Activated CD4-positive, alpha-beta T cell treated with anti-CD3 and anti-CD28 coated beads for 4 hours (primary cell): ENCODE measurements around the gene MICU2.
"Not testable (repeated sequence)": the region's sequence is repeated elsewhere in the genome, so short reads cannot be mapped to it uniquely, and the experiment has no call there.

Experiments
- DNase-seq, 2 donors: peaks; one replicate each; pipeline ENCODE4 v3.0.0-alpha.2; 2020

Gene MICU2

DNA sequence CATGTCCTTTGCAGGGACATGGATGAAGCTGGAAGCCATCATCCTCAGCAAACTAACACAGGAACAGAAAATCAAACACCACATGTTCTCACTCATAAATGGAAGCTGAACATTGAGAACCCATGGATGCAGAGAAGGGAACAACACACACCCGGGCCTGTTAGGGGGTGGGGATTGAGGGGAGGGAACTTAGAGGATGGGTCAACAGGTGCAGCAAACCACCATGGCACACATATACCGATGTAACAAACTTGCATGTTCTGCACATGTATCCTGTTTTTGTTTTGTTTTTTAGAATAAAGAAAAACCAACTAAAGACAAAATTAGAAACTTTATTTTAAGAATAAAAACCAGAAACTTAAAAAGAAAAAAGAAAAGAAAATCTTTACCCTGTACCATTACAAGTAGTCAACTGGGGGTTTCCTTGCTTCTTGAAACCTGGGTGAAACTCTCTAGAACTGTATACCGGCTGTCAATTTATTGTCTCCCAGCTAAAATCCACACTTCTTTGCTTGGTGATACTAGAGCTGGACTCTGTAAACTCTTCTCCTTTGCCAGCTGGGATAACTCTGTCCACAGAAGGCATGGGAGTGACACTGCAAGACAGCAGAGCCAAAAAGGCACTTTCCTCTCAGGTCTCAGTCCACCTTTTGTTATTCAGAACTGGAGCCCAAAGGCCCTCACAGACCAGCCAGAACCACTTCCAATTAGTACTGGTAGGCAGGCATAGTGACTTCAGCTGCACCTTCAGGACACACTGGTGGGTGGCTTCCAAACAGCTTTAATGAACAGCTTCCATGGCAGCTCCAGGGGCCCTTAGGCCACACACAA, 9.0 kb downstream of the MICU2 start:
- no peak for DNase-seq

DNA sequence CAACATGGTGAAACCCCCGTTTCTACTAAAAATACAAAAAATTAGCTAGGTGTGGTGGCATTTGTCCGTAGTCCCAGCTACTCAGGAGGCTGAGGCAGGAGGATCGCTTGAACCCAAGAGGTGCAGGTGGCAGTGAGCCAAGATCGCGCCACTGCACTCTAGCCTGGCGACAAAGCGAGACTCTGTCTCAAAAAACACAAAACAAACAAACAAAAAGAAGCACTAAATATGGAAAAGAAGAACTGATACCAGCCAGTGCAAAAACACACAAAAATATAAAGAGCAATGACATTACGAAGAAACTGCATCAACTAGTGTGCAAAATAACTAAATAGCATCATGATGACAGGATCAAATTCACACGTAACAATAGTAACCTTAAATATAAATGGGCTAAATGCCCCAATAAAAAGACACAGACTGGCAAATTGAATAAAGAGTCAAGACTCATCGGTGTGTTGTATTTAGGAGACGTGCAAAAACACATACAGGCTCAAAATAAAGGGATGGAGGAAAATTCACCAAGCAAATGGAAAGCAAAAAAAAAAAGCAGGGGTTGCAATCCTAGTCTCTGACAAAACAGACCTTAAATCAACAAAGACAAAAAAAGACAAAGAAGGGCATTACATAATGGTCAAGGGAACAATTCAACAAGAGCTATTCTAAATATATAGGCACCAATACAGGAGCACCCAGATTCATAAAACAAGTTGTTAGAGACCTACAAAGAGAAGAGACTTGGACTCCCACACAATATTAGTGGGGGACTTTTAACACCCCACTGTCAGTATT, 13.1 kb downstream of the MICU2 start:
- DNase-seq: not testable (repeated sequence)

DNA sequence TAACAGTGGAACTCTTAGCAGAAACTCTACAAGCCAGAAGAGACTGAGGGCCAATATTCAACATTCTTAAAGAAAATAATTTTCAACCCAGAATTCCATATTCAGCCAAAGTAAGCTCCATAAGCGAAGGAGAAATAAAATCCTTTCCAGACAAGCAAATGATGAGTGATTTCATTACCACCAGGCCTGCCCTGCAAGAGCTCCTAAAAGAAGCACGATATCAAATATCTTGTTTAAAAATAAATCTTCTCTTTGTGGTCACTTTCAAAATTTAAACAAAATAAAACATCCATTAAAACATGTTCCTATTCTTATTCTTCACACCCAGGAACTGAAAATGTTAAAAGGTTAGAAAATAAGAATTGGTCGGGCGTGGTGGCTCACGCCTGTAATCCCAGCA, 13.7 kb downstream of the MICU2 start:
- no peak for DNase-seq

DNA sequence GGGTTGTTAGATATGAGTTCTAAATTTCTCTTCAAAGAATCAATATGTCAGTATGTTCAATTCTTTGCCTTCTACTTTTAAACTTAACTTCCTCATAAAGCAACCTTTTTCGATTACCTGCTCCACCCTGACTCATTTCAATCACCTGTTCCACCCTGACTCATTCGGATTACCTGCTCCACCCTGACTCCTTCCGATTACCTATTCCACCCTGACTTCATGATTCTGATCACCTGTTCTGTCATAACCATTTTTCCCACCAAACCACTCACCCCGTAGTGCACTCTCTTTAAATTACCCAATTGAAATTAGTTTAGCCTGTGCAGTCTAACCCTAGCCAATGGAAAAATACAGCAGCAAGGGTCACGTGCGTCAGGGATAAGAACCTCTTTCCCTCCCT, 14.5 kb downstream of the MICU2 start:
- DNase-seq: not testable (repeated sequence)

DNA sequence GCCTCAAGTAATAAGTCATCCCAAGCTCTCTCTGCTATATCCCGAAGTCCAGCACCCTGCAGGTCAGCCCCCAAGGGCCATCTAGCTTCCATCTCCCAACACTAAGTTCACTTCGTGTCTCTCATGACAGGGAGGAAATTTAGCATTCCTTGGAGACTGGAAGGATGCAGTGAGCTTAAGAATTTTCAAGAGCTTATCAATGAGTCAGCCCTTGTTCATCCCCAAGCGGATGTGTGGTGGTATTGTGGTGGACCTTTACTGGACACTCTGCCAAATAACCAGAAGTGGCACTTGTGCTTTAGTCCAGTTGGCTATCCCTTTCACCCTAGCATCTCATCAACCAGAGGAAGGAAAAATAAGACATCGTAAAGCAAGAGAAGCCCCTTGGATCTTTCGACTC, 15.6 kb downstream of the MICU2 start:
- DNase-seq: not testable (repeated sequence)

DNA sequence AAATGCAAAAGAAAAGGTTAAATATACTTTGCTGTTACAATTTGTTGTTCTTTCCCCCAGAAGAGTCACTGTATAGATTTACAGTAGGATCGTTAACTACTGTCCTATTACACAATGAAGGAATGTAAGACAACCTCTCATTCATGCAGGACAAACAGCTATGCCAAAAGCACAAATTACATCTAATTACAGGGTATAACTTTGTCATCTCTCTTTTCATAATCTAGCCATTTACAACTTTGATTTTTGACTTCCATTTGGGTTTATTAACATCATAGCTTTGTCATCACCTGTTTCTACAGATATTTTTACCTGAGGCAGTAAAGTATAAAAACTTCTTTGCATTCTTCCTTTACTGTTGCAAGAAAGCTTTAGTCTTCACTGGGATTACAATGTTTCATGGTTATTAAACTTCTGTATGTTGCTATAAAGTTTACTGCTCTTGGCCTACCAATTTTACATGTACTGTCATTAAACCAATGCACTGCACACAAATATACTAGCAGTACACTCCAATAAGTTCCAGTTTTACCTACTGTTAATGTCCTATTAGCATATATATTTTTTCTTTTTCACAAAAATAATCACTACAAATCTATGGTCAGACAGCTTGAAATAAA, 18.9 kb downstream of the MICU2 start:
- no peak for DNase-seq

DNA sequence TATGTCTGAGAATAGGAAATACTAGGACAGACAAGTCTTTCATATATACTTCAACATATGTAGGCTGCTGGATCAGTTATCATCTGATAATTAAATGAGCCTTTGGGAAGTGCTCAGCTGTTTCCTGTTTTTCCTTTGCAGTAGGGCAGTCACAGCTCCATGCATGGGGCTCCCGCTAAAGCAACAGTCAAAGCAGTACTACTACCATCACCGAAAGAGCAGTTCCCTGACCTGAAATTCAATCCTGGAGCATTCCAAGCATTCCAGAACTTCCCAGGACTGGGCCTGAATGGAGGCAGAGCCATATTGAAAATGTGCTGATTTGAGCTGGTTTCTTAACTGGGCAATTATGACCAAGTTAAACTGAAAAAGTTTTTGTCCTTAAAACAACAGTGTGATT, 20.5 kb downstream of the MICU2 start:
- DNase-seq: no peak

DNA sequence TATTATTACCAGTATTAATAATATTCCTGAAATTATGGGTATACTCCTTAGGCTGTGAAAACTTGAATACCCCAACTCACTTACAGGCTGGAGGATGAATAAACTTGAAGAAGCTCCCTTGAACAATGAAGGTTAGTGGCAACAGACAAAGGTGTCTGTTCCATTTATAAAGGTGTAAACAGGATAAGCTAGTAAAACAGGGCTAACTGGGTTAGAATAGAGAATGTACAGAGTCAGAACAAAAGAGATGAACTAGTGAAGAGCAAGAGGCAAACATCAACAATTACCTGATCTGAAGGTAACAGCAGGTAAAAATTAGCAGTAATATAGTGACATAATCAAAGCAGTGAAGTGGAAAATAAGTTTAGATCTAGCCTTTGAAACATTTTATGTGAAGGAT, 23.2 kb downstream of the MICU2 start:
- DNase-seq: no peak

DNA sequence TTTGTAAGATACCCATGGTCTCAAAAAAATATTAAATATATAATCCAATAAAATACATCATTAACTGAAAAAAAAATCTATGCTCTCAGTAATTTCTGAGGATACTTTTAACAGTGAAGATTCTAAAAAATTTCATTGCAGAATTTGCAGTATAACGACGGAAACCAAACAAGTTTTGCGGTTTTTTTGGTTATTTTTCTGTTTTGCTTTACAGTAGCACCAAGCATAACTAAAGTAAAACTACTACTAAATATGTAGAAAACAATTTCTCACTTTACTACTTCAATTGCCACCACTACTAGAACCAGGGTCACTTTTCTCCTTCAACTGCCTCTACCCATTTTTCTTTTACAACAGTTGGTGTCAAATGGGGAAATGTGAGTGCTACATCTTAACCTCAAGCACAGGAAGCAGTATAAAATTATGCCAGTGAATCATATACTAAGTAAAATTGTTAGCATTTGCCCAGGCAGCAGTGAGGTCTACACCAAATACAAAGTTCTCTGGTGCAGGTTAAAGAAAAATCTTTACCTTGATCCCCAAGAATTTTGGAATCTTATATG, 24.1 kb downstream of the MICU2 start:
- no peak for DNase-seq

DNA sequence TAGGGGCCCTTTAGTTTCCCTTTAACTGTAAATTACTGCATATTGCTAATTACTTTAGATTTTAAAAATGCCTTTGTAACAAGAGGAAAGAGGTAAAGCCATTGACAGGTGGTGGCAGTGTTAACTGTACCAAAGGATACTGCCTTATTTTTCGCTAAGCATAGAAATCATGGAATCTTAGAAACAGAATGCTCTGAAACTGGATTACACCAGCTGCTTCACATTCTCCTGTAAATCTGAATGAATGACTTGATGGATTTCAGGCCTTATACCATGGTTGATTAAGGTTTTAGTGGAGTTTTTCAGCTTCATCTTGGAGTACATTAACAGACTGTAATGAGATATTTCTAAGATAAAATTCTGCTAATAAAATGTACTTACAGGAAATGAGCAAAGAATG, 25.2 kb downstream of the MICU2 start:
- no peak for DNase-seq

DNA sequence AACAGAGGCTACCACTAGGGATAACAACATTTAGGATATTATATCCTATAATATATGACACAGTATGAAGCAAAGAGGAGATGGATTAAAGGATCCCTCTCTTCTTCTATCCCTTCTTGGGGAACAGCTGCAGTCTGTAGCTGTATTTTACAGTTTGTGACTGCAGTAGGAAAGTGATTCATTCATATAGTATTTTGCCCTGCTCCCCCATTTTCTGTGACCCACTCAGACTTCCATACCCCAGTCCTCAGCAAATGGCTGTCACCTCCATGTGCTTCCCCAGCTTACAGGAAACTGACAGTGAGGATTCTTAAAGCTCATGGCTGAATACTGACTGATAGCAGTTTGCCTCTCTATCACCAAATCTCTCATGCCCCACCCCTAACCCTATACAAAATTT, 27.5 kb downstream of the MICU2 start:
- DNase-seq: no peak

DNA sequence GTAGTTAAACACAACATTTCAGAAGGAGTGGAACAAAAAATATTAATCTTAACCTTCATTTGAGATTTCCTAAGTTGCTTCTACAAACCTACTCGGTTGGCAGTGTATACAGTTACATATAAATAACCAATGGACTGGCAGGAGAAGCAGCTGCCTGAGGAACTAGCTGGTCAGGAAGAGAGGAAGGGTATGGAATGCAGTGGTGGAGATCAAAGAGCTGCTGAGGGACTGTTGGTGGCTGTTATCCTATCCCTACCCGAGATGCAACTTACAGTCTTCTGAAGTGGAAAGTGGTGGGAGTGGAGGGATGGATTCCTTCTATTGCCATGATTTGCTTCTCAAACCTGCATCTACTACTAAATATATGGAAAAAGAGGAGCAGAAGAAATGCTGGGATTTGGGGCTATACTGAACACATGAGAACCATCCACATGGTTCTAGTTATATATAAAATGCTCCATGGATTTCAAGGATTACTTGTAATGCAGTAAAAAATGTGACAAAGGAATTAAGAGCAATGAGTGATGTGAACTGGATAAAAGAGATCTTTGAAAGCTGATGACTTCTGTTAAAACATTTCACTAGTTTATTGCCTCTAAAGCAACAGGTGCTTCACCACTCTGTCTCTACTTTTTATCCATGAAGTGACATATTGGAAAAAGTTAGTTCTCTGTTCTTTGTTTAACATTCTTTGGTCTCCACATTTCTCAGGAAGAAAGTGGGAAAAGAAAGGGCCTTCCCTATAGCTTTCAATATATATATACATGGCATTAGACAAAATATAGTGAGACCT, 29.9 kb downstream of the MICU2 start:
- no peak for DNase-seq

DNA sequence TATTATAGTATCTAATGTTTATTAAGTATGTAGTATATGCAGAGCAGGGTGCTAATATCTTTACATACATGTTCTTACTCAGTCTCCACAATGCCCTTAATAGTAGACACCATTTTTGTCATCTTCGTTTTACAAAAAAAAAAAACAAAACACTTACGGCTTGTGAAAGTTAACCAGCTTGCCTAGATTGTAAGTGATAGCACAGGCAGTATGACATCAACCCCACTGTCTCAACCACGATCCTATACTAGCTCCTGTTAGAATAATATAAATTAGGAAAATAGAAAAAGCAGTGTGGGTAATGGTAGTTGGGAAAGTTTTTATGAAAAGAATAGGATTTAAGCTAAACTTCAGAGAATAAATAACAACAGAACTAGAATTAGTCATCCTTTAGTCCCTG, 34.3 kb downstream of the MICU2 start:
- DNase-seq: no peak

DNA sequence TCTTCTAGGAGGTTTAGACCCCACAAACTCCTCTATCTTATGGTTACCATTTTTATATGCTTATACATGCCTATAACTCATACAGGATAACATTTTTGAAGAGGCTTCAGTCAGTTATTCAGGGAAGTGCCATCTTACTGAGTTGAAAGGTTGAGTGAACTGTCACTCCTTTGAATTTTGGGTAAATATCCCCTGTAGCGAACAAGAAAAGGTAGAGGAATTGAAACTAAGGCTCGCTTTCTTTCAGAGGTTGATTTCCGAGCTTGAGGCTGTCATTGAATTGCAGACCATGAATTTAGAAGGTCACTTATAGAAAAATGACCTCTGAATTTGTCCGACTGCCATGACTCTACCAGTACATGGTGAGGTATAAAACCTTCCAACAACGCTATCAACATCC, 35.1 kb downstream of the MICU2 start:
- DNase-seq: no peak

DNA sequence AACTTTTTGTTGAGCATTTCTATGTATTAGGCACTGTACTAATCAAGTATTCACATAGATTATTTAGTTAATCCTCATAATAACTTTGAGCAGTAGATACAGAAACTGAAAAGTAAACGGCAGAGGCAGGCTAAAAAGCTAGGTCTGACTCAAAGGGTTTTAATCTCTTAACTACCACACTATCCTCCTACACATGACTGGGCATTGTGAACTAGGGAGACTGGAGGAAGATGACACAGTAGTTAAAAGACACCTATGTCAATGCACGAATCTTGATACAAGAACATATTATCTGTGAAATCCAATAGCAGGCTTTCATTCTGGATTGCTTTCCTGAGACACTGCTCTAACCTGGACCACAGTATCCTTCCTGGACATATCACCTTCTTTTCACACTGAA, 36.3 kb downstream of the MICU2 start:
- DNase-seq: no peak

DNA sequence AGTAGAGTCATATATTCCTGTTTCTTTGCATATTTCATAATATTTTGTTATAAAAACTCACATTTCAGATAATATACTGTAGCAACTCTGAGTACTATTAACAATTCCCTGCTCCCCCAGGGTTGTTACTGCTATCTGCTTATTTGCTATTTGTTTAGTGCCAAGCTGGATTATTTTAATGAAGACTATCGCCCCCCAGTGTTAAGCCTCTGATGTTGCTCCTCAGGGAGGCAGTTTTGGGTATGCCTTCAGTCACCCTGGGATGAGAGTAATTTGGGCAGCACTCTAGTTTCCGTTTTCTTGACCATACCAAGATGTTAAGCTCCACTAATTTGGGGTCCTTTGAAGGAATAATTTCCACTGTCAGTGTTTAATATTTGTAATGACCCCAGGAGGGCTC, 46.0 kb downstream of the MICU2 start:
- no peak for DNase-seq

DNA sequence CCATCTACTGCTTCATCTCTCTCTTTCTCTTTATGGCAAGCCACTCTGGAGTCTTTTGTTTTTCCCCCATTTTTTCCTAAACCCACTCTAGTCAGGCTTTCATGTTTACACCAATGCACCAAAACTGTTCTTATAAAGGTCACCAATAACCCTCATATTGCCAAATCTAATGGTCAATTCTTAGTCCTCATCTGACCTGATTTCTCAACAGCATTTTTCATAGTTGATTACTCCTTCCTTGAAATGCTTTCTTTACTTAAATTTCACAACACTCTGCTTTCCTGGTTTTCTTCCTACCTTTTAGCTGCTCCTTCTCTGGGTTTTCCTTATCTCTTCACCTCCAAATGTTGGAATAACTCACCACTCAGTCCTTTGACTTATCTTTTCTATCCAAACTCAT, 47.9 kb downstream of the MICU2 start:
- no peak for DNase-seq

DNA sequence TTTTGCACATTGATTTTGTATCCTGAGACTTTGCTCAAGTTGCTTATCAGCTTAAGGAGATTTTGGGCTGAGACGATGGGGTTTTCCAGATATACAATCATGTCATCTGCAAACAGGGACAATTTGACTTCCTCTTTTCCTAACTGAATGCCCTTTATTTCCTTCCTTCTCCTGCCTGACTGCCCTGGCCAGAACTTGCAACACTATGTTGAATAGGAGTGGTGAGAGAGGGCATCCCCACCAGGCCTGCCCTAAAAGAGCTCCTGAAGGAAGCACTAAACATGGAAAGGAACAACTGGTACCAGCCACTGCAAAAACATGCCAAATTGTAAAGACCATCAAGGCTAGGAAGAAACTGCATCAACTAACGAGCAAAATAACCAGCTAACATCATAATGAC, 50.7 kb downstream of the MICU2 start:
- DNase-seq: not testable (repeated sequence)

DNA sequence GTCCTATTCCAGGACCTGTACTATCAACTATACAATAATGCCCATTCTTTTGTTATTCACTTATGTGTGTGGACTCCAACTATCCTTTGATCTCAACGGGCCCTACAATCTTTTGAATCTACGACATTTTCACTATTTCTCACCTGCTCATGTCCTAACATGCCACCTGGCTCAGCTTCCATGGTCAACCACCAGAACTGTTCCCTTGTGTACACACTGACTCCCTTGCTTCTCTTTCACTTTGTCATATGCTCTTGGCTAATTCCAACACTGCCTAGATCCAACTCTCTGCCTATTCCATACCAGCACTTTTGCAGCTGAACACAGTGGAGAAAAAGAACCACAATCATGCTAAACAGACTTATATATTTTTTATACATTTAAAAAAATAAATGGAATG, 53.1 kb downstream of the MICU2 start:
- DNase-seq: no peak

DNA sequence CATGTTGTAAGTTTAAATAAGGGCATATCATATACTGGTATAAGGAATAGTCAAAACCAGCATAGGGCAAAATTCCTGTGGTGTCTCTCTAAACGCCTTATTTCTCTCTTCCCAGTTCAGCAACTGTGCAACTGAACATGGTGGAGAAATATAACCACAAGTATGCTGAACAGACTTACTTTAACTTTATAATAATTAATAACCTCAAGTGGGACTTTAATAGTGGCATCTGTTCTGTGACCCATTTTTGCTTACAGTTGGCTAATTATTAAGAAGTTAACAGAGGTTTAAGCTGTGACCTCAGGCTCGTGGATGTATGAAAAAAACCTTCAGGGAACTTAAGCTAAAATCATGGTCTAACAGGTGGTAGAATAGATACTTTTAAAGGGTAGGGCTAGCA, 54.3 kb downstream of the MICU2 start:
- DNase-seq: no peak

DNA sequence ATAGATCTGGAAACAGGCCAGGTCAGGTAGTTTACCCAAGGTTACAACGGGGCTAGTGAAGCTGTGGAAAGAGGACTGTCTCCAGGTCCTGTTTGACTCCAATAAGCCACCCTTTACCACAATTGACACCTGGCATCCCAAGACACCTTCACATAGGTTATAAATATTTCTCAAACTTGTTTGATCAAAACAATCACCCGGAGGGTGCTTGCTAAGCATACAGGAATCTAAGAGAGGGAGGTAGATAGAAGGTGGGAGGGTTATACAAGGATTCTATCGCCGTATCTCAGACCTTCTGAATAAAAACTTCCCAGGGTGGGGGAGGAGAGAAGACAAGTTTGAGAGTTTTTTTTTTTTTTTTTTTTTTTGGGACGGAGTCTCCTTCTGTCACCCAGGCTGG, 55.4 kb downstream of the MICU2 start:
- DNase-seq: no peak

DNA sequence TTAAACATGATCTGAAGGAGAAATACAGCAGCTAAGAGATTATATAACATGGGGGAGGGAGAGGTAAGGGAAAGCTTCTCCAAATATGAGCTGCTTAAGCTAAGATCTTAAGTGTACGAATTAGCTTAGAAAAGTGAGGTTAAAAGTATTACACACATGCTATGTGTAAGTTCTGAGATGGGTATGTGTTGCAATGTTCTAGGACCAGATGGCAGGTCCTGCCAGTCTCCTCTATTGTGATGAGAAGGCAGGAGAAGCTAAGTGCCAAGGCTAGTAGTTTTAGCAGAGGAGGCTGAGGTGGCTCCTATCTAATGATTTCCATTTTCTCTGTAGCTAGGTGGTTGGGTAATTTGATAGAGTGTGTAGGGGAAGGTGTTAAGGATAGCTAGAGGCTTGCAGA, 57.6 kb downstream of the MICU2 start:
- no peak for DNase-seq

DNA sequence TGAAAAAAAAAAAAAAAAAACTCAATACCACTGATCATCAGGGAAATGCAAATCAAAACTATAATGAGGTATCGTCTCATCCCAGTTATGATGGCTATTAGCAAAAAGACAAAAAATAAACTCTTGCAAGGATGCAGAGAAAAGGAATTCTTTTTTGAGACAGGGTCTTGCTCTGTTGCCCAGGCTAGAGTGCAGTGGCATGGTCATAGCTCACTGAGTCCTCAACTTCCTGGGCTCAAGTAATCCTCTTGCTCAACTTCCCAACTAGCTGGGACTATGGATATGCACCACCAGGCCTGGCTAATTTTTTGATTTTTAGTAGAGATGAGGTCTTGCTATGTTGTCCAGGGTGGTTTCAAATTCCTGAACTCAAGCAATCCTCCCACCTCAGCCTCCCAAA, 59.5 kb downstream of the MICU2 start:
- DNase-seq: no peak
